Activated CD4-positive, alpha-beta memory T cell treated with anti-CD3 and anti-CD28 coated beads for 36 hours (primary cell): ENCODE data around the gene NLRP5. TPM values are rescaled to one million over a fixed set of nuclear protein-coding genes. Genes with fewer than 3 reads are reported as not detected.

Experiments
- CTCF ChIA-PET: fragments of 350-600 bp; sonication (Branson Sonifier 250); formaldehyde crosslinking; loops from one replicate; lab custom pipeline; 2021; ENCODE audit warnings: antibody characterized with exemption, inconsistent platforms; lab: Charles Lee
- POLR2A ChIA-PET: fragments of 350-600 bp; sonication (Branson Sonifier 250); formaldehyde crosslinking; loops from one replicate; lab custom pipeline; 2021; ENCODE audit warnings: antibody characterized with exemption; lab: Charles Lee
- DNase-seq: peaks from one replicate; pipeline ENCODE4 v3.0.0-alpha.2; 2020
- H3K27ac Mint-ChIP-seq: one replicate; pipeline ENCODE4 v1.8.0; 2021; ENCODE audit warnings: mixed read lengths
- H3K27me3 Mint-ChIP-seq: one replicate; pipeline ENCODE4 v1.8.0; 2021; ENCODE audit warnings: mixed read lengths
- H3K36me3 Mint-ChIP-seq: one replicate; pipeline ENCODE4 v1.8.0; 2021; ENCODE audit warnings: mixed read lengths
- H3K4me1 Mint-ChIP-seq: one replicate; pipeline ENCODE4 v1.8.0; 2021; ENCODE audit warnings: low read depth, mixed read lengths
- H3K4me3 Mint-ChIP-seq: one replicate; pipeline ENCODE4 v1.8.0; 2021; ENCODE audit warnings: mild to moderate bottlenecking, mixed read lengths
- H3K9me3 Mint-ChIP-seq: one replicate; pipeline ENCODE4 v1.8.0; 2021; ENCODE audit warnings: mixed read lengths
- intact Hi-C: fragments of 100-400 bp; cut with micrococcal nuclease; formaldehyde crosslinking; loops from one replicate; pipeline ENCODE4 v1.15.1; 2023
- total RNA-seq, 2 experiments: library from RNA; stranded (reverse); gene quantifications; one replicate each; pipeline ENCODE4 v1.2.3, GENCODE V29; 2021

NLRP5 gene
- total RNA-seq, 2 experiments from 2014 or later, result not detected

DNA sequence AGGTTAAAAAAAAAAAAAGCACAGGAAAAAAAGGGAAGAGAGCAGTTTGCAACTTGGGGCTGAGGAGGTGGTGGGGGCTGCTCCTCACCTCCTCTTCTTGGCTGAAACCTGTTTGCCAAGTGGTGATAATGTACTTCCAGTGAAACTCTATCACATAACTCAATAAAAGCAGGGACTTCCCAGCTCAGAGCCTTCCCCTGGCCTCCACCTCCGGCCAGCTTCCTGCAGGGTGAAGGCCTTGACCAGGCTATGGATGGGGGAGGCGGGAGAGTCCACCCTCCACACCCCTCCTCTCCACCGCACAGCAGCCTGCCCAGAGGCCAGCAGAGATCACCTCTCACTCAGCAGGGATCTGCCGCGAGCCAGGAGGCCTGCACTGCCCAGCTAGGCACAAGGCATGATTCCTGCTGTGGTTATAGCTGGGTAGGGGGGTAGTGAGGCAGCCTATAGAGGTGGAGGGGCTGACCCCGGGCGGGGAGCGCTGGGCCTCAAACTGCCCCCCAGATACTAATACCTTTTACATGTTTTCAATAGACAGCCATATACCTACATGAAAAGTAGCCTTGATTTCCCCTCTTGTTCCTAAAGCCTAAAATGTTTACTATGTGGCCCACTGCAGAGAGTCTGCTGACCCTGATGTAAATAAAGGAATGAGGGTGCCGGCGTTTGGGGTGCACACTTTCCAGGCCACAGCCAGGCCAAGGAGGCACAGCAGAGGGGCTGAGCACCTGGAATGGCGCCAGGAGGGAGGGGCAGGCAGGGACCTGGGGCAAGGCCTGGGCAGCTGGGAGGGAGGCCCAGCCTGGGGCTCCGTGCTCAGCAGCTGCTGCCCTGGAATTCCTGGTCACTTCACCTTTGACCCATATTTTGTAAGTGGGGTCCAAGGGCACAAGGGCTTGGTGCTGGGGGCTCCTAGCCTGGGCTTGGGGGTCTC, 124.2 kb downstream of the NLRP5 start:
- intact Hi-C loops, result no loop called here
- CTCF ChIA-PET, result no interaction called here
- H3K4me1 Mint-ChIP-seq, result peaks cover 53% of the 10 kb centered on the region
- DNase-seq, result no peak
- H3K27ac Mint-ChIP-seq, result no peak overlapping the region
- H3K9me3 Mint-ChIP-seq, result no peaks in the 10 kb centered on the region
- POLR2A ChIA-PET, result no interaction called here
- no peaks in the 10 kb centered on the region for H3K27me3 Mint-ChIP-seq
- peaks cover 5% of the 10 kb centered on the region for H3K36me3 Mint-ChIP-seq
- no peak overlapping the region for H3K4me3 Mint-ChIP-seq

Other genes starting within 250 kb of the NLRP5 start
- not detected for gene NLRP9, start 248.4 kb upstream of the NLRP5 start, total RNA-seq
- not detected for gene RFPL4A, start 227.7 kb upstream of the NLRP5 start, total RNA-seq
- not detected for gene RFPL4AL1, start 217.7 kb upstream of the NLRP5 start, total RNA-seq
- not detected for gene NLRP11, start 154.8 kb upstream of the NLRP5 start, total RNA-seq
- gene NLRP4, start 150.2 kb upstream of the NLRP5 start, total RNA-seq, result not detected
- gene NLRP13, start 54.4 kb upstream of the NLRP5 start, total RNA-seq, result not detected
- not detected for gene NLRP8, start 38.9 kb upstream of the NLRP5 start, total RNA-seq
- gene ZNF787, start 134.5 kb downstream of the NLRP5 start, total RNA-seq, result 10 to 100 TPM; 25.3 to 25.5 TPM
- 10 to 100 TPM; 23.1 to 26.1 TPM for gene ZNF444, start 154.5 kb downstream of the NLRP5 start, total RNA-seq
- not detected for gene GALP, start 189.2 kb downstream of the NLRP5 start, total RNA-seq
- not detected for gene ZSCAN5B, start 211.0 kb downstream of the NLRP5 start, total RNA-seq
- gene ZSCAN5C, start 215.5 kb downstream of the NLRP5 start, total RNA-seq, result not detected